ENCODE data around the gene RPS21. TPM values are rescaled to one million over a fixed set of nuclear protein-coding genes. Genes with fewer than 3 reads are reported as not detected.

Gene RPS21
- total and polyA plus RNA-seq, 2 of the 4 experiments (the other 2 are of a cell fraction) = 2,710 to 4,298 TPM

GRCh38 chr20:62418709-62419487 lies 32.0 kb downstream of the RPS21 start:
- in situ Hi-C loops (cut with MboI; ENCODE audit: low sequenced_read_pairs) = no loop called here
- Histone ChIP-seq H3K9ac (ENCODE audit: low read depth, low read length) (no peak overlapping the region), H4K91ac (ENCODE audit: insufficient read depth, low read depth, low read length) (no peak overlapping the region), H3K56ac (ENCODE audit: extremely low read depth, insufficient read depth, low read length) (no peak overlapping the region), H3K14ac (replicated peaks; ENCODE audit: low read depth, low read length) (no peak overlapping the region), H2BK15ac (ENCODE audit: low read depth, low read length) (no peak overlapping the region), H3K27ac (ENCODE audit: insufficient read depth, low read length) (no peak overlapping the region), H2AK9ac (replicated peaks; ENCODE audit: low read depth, low read length, poor library complexity) (no peak overlapping the region), H4K8ac (ENCODE audit: low read depth in 2 of 2, low read length in 2 of 2) (no peak overlapping the region), H3K4ac (ENCODE audit: low read depth, low read length) (no peak overlapping the region), H3K4me2 (ENCODE audit: low read depth, low read length) (no peak overlapping the region), H3K23ac (ENCODE audit: low read depth, low read length) (no peak overlapping the region), H4K5ac (ENCODE audit: low read depth, low read length) (no peak overlapping the region), H3K4me1 (ENCODE audit: control insufficient read depth, insufficient read depth, low read length) (no peaks in the 10 kb centered on the region), H3K36me3 (ENCODE audit: control insufficient read depth, insufficient read depth, low read length) (no peaks in the 10 kb centered on the region), H2BK20ac (ENCODE audit: low read depth, low read length) (no peak overlapping the region), H2BK5ac (ENCODE audit: low read depth, low read length, poor library complexity, severe bottlenecking) (no peak overlapping the region), H2AFZ (replicated peaks; ENCODE audit: low read length, poor library complexity) (no peak overlapping the region), H4K20me1 (ENCODE audit: insufficient read depth, low read length) (no peaks in the 10 kb centered on the region; the same call in 1 of the 2 replicates), H3K27me3 (ENCODE audit: control insufficient read depth, insufficient read depth, low read length) (peaks cover 12% of the 10 kb centered on the region; the same call in 1 of the 2 replicates), H3K79me1 (ENCODE audit: low read depth in 1 of 2, low read length in 2 of 2) (no peaks in the 10 kb centered on the region), H2AK5ac (ENCODE audit: low read depth, low read length) (no peak overlapping the region), H3K4me3 (ENCODE audit: insufficient read depth, low read depth, low read length) (no peak overlapping the region), H3K9me3 (ENCODE audit: control insufficient read depth, insufficient read depth, low read length) (no peaks in the 10 kb centered on the region), H3K9me1 (ENCODE audit: insufficient read depth, low read length) (peaks cover 6% of the 10 kb centered on the region; the same call in 1 of the 2 replicates), H3K18ac (ENCODE audit: low read depth, low read length) (no peak overlapping the region), H2BK120ac (ENCODE audit: low read depth, low read length) (no peak overlapping the region)
- DNase-seq (no peak), ATAC-seq (ENCODE audit: low read depth) (no peak)
- no TSS peak for BruUV-seq (replicated peaks)
- ChIA-PET POLR2A (ENCODE audit: unreplicated experiment) (no interaction called here), CTCF (no interaction called here)
- 20% methylated on average over 1 of the region's 19 CpGs; no CpG with 5 or more reads in 1 of the 2 experiments for WGBS, 2 experiments (ENCODE audit: extremely low coverage in 2 of 2, insufficient read length in 1 of 2)
- dilution Hi-C loops (cut with HindIII; ENCODE audit: low sequenced_read_pairs, unreplicated experiment) = no loop called here
- intact Hi-C loops (cut with micrococcal nuclease) = no loop called here
- TF ChIP-seq MAFK (IDR thresholded peaks at IDR 0.05; ENCODE audit: low read depth, low read length) (no peak), MXI1 (IDR thresholded peaks at IDR 0.05; ENCODE audit: borderline replicate concordance, low read depth, low read length) (no peak), ELK1 (IDR thresholded peaks at IDR 0.05; ENCODE audit: borderline replicate concordance, low read depth, low read length) (no peak), BHLHE40 (IDR thresholded peaks at IDR 0.05; ENCODE audit: low read depth, low read length) (no peak), USF2 (IDR thresholded peaks at IDR 0.05; ENCODE audit: low read depth, low read length) (no peak), FOS (IDR thresholded peaks at IDR 0.05; ENCODE audit: low read depth, low read length) (no peak), MAZ (IDR thresholded peaks at IDR 0.05; ENCODE audit: borderline replicate concordance, low read depth, low read length) (no peak), RAD21 (IDR thresholded peaks at IDR 0.05; ENCODE audit: low read length) (no peak), RFX5 (IDR thresholded peaks at IDR 0.05; ENCODE audit: low read depth, low read length) (no peak), POLR2A (IDR thresholded peaks at IDR 0.05; ENCODE audit: low read depth, low read length) (no peak), SMC3 (IDR thresholded peaks at IDR 0.05; ENCODE audit: low read depth, low read length) (no peak), CEBPB (IDR thresholded peaks at IDR 0.05; ENCODE audit: low read depth, low read length) (no peak), NFE2L2 (IDR thresholded peaks at IDR 0.05; ENCODE audit: low read depth, low read length) (no peak), CTCF (conservative IDR thresholded peaks at IDR 0.05; ENCODE audit: low read depth, low read length) (no peak), CHD1 (IDR thresholded peaks at IDR 0.05; ENCODE audit: low read depth, low read length) (no peak), RCOR1 (IDR thresholded peaks at IDR 0.05; ENCODE audit: insufficient replicate concordance, low read length) (no peak)

Data from IMR-90 (cell line).